ENCODE measurements around the gene TPGS1. TPM values are rescaled to one million over a fixed set of nuclear protein-coding genes. Genes with fewer than 3 reads are reported as not detected.
A peak's percentile ranks its signal among the peaks of the same experiment; 100 is the strongest.

The TPGS1 gene
- total and polyA plus RNA-seq, 8 donors: 1.2 to 65.5 (median 25.0) TPM

GRCh38 chr19:542173-542866, 35.0 kb downstream of the TPGS1 start:
- 82 to 94% (median 90%) methylated on average over 17 to 34 of the region's 34 CpGs for WGBS, 5 donors
- Histone ChIP-seq H3K27me3 (peaks cover 0 to 15% (median 0%) of the 10 kb centered on the region in 3 donors), H3K9me3 (no peaks in the 10 kb centered on the region), H3K36me3 (peaks cover 29 to 50% (median 47%) of the 10 kb centered on the region in 4 donors), H3K27ac (no peak overlapping the region), H3K4me3 (no peak overlapping the region), H3K4me1 (peaks cover 0 to 8% (median 0%) of the 10 kb centered on the region in 4 donors)
- intact Hi-C loops (cut with DNase I; ENCODE audit: low total_unique reads): no loop called here
- TF ChIP-seq EP300 (IDR thresholded peaks at IDR 0.05): no peak
- no peak for TF ChIP-seq CTCF (IDR thresholded peaks at IDR 0.05)
- no peak for TF ChIP-seq POLR2AphosphoS5 (IDR thresholded peaks at IDR 0.05)
- no peak for TF ChIP-seq POLR2A (IDR thresholded peaks at IDR 0.05)
- DNase-seq: no peak

GRCh38 chr19:543910-544608, 36.8 kb downstream of the TPGS1 start, which contains the start of gene GZMM:
Gene GZMM (plus strand): TSS chr19:544053. CDS start chr19:544072, 19 bp downstream.
- Histone ChIP-seq H3K36me3 (peaks cover 17 to 34% (median 32%) of the 10 kb centered on the region in 4 donors), H3K27ac (peak within 1 kb of the TSS in 1 of 5 donors; percentile 53), H3K4me3 (peak within 1 kb of the TSS in 3 of 4 donors; percentile 7 to 24 (median 19)), H3K4me1 (peaks cover 0 to 8% (median 0%) of the 10 kb centered on the region in 4 donors), H3K27me3 (peaks cover 0 to 32% (median 2%) of the 10 kb centered on the region in 3 donors), H3K9me3 (no peaks in the 10 kb centered on the region)
- 50 to 55% (median 54%) methylated on average over 24 to 31 of the region's 31 CpGs for WGBS, 5 donors
- no peak for TF ChIP-seq POLR2AphosphoS5 (IDR thresholded peaks at IDR 0.05)
- no peak for TF ChIP-seq CTCF (IDR thresholded peaks at IDR 0.05)
- no peak for TF ChIP-seq EP300 (IDR thresholded peaks at IDR 0.05)
- TF ChIP-seq POLR2A (IDR thresholded peaks at IDR 0.05): no peak
- peak in 1 of 2 donors; percentile 66 for DNase-seq
- intact Hi-C loops (cut with DNase I; ENCODE audit: low total_unique reads): no loop called here

- peaks cover 0 to 15% (median 8%) of the 10 kb centered on the region in 4 donors for H3K4me1 ChIP-seq
- no peak overlapping the region for H3K4me3 ChIP-seq
- H3K36me3 ChIP-seq: peaks cover under 1 to 12% (median 9%) of the 10 kb centered on the region in 4 donors
- WGBS, 5 donors: 90 to 96% (median 91%) methylated on average over 3 to 15 of the region's 15 CpGs
- H3K27me3 ChIP-seq: peaks cover 0 to 59% (median 3%) of the 10 kb centered on the region in 3 donors
- H3K27ac ChIP-seq: no peak overlapping the region
- TF ChIP-seq POLR2A (IDR thresholded peaks at IDR 0.05) (no peak), EP300 (IDR thresholded peaks at IDR 0.05) (no peak), POLR2AphosphoS5 (IDR thresholded peaks at IDR 0.05) (no peak), CTCF (IDR thresholded peaks at IDR 0.05) (no peak)
- intact Hi-C loops (cut with DNase I; ENCODE audit: low total_unique reads): no loop called here
- no peak for DNase-seq
- no peaks in the 10 kb centered on the region for H3K9me3 ChIP-seq
Observed at GRCh38 chr19:547117-547516, 39.8 kb downstream of the TPGS1 start.

- H3K27ac ChIP-seq: no peak overlapping the region
- H3K4me3 ChIP-seq: no peak overlapping the region
- WGBS, 5 donors: 77 to 85% (median 82%) methylated on average over 22 to 26 of the region's 26 CpGs
- TF ChIP-seq POLR2AphosphoS5 (IDR thresholded peaks at IDR 0.05) (no peak), CTCF (IDR thresholded peaks at IDR 0.05) (no peak), EP300 (IDR thresholded peaks at IDR 0.05) (no peak), POLR2A (IDR thresholded peaks at IDR 0.05) (no peak)
- H3K4me1 ChIP-seq: peaks cover 0 to 15% (median 8%) of the 10 kb centered on the region in 4 donors
- H3K36me3 ChIP-seq: peaks cover 0 to 2% (median 0%) of the 10 kb centered on the region in 4 donors
- H3K27me3 ChIP-seq: peaks cover 0 to 67% (median 3%) of the 10 kb centered on the region in 3 donors
- no peak for DNase-seq
- intact Hi-C loops (cut with DNase I; ENCODE audit: low total_unique reads): no loop called here
- no peaks in the 10 kb centered on the region for H3K9me3 ChIP-seq
Observed at GRCh38 chr19:547836-548720, 40.8 kb downstream of the TPGS1 start.
